HG03108 (cell line): Measurements from ENCODE around the gene MOXD1.

Source experiments
- ATAC-seq: cut with Tn5 transposase; IDR thresholded peaks from one replicate; pipeline ENCODE4 v1.9.1; 2021; ENCODE audit warnings: moderate library complexity; ENCODE audit not compliant: unreplicated experiment

Gene MOXD1

GRCh38 chr6:132400555-132400882, 756 bp downstream of the MOXD1 start:
- ATAC-seq = no peak

GRCh38 chr6:132399376-132400074, 1.8 kb downstream of the MOXD1 start:
- no peak for ATAC-seq

DNA sequence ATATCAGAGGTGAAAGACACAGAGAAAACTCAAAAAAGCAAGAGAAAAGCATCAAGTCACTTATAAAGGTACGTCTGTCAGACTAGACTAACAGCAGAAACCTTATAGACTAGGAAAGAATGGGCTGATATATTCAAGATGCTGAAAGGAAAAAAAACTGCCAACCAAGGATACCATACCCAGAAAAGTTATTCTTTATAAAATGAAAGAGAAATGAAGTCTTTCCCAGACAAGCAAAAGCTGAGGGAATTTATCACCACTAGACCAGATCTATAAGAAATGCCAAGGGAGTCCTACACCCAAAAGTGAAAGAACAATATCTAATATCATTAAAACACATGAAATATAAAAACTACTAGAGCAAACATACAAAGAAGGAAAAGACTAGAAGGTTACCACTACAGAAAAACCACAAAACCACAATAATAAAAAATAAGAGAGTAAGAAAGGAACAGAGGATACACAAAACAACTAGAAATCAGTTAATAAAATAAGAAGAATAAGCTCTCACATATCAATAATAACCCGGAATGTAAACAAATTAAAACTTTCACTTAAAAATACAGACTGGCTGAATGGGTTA, 6.2 kb downstream of the MOXD1 start:
- no peak for ATAC-seq

DNA sequence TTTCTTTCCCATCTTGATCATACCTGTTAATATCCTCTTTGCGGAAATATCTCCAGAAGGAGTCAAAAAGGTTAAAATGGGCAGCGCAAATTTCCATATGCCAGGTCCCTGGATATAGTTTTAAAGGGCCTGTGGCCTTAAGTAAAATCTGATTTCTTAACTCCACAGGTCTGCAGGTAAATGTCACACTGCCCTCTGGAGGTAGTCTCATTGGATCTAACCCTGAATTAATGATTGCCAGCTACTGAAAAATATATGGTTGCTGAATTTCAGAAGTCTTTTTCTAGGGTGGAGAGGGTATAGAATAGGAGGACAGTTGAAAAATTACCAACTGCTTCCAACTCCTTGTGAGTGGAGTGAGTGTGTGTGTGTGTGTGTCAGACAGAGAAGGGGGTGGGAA, 8.5 kb downstream of the MOXD1 start:
- no peak for ATAC-seq

DNA sequence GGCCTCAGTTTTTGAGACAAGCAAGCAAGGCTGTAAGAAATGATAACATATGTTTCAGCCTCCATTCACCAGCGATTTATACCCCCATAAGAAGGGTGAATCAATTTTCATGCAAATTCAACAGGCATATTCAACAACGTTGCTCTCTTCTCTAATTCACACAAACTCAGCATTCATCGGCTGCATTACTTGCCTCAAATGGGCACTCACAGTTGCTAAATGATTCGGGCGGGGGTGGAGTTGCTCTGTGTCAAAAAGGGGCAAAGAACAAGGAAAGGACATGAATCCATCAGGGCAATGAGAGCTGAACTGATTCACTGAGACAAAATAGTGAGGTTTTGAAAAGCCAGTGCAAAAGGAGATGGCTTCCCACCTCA, 9.0 kb downstream of the MOXD1 start:
- ATAC-seq = no peak

- ATAC-seq = no peak
These were observed 9.6 kb downstream of the MOXD1 start for GRCh38 chr6:132391391-132392269.

DNA sequence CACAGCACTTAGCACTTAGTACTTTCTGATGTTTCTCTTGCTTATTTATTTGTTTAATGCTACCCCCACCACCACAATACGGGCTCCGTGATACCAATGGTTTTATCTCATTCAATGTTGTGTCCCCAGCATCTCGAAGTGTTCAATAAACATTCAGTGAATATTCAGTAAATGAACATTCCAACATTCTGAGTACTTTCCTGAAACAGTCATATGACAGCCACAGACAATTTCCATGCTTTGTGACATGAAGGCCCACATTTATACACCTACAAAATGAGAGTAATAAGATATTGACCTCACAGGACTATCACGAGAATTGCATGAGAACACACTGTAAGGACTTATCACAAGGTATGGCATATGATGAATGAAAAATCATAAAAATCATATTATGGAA, 10.8 kb downstream of the MOXD1 start:
- no peak for ATAC-seq

DNA sequence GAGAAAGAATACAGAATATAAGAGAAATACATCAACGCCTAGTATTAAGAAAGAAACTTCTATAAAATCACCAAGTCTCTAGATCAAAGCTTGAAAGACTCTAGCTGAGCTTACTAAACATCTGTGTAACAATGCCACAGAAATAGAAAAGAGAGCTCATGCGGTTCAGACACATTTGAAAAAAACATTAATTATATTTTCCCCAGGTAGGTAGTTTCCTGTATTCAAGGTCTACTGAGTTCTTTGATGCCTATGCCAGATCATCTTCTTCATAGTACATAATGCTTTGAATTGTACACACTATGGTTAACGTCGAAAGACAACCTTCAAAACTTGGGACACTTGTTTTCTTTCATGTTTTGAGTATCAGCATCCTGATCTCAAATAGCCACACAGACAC, 11.3 kb downstream of the MOXD1 start:
- no peak for ATAC-seq

- ATAC-seq = no peak
These were observed 13.0 kb downstream of the MOXD1 start for GRCh38 chr6:132388291-132388690.

DNA sequence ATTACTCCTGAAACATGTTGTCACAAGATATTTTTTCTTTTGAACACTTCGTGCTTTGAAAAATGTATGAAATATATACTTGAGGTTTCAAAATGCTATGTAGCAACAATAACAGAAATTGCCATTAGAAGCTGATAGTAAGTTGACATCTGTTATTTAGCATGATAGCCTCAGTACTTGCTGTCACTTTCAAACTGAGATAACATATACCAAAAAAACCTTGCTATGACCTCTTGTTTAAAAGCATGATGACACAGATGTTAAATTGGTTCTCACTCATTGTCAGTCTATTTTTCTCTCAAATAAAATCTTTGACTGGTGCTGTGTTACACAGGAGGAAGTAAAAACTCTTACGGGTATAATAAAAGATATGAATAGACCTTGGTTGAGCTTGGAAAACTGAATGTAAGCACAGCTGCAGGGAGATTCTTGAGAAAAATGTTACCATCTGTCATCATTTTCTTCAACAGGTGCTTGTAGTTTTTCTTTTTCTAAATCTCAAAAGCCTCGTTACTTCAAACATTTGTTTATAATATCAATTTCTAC, 18.6 kb downstream of the MOXD1 start:
- no peak for ATAC-seq

GRCh38 chr6:132381381-132381780, 19.9 kb downstream of the MOXD1 start:
- ATAC-seq = no peak

DNA sequence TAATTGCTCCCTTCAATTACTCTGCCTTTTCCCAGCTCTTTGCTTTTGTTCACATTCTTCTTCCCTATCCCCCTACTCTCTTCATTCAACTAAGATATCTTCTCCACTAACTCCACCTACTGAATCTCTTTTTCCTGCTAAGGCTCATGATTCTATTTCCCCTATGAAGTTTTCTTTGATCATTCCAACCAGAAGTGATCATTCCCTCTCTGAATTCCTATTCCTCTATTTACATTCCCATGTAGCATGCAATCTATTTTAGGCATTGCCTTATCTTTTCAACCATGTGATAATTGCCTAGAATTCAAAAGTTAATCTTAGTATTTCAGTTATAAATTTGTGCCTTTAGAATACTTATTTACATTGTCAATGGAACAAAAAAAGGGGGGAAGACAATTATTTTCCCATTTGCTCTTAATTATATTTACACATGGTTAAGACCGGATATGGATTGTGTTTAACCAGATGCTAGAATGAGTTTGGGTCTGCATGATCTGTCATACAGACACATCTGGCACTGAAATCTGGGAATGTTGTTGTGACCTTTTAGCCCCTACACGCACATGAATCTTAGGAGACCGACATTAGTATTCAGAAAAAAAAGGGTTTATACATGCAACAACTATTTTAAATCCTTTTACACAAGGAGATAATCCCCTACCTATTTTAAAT, 20.8 kb downstream of the MOXD1 start:
- ATAC-seq = no peak

DNA sequence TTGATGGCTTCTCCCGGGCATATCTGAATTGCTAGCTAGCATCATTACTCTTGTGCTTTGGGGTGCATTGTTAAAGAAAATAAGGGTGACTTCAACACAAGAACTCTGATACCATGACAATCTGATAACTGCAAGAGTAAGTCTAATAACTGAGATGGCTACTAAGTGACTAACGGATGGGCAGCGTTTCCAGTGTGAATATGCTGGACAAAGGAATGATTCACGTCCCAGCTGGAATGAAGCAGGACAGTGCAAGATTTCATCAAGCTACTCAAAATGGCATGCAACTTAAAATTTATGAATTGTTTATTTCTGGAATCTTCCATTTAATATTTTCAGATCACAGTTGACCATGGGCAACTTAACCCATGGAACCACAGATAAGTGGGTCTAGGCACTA, 31.7 kb downstream of the MOXD1 start:
- ATAC-seq = no peak

DNA sequence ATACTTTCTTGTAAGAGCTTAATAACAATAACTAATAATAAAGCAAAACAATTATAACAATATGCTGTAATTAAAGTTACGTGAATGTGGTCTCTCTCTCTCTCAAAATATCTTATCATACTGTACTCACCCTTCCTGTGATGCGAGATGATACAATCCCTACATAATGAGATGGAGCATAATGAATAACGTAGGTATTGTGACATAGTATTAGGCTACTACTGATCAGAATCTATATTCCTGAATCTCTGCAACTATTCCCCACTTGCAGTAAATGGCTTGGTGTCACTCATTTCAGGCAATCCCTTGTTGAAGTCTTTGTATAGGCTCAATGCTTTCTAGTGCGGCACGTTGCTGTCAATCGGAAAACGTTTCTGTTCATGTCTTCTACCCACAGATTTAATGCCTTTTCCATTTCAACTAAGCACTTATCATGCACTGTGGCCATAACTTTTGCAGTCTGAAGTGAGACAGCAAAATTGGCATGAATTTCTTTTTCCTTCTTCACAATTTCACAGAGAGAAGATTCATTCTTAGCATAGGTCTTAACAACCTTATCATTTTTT, 32.3 kb downstream of the MOXD1 start:
- no peak for ATAC-seq

- peak; percentile 96 for ATAC-seq
These were observed 35.9 kb downstream of the MOXD1 start for GRCh38 chr6:132365281-132365907.

- ATAC-seq = no peak
These were observed 36.8 kb downstream of the MOXD1 start for GRCh38 chr6:132364306-132365074.

DNA sequence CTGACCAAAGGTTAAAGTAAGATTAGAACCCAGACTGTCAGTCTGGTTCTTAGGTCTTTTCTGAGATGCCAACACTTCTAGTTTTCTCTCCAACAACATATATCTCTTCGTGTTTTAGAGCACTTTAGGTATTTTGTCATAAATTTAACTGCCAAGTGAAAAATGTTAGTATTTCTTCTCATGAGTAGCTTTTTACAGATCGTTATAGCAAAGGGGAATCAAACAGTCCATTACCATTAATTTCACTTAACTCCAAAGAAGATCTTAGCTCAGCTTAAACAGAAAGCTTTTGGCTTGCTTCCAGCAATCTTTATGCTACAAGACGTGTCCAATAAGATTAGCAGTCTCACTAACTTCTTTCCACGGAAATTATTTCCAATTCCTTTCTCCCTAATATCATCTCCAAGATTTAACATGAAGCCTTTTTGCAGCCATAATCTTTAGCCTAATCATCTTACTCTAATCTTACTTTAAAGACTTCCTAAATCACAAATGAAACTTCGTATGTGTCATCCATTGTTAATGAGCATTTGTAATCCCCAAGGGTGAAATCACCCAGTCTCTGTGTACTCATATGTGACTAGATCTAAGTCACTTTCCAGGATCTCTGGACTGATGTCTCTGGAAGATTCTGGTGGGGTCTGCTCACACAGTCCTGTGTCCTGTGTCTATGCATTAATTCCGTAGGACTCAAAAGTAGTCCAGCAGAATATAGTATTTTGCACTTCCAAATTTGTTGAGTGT, 38.7 kb downstream of the MOXD1 start:
- ATAC-seq = no peak

GRCh38 chr6:132361101-132361500, 40.2 kb downstream of the MOXD1 start:
- ATAC-seq = no peak

DNA sequence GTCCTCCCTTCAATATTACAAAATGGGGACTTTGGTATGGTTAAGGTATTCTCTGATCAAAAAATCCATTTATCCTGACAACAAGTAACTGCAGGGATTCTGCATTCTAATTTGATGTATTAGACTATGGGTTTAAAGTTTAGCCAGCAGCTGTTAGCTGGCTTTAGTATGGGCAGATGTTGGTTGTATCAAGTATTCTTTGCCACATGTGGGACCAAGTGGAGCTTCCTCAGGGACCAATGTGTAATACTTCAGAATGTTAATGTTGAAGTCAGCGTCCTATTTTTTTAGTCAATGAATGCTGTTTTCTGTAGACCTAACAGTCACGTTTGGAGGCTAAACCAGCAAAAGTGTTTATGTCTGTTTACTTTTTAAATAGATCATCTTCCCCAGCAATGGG, 41.4 kb downstream of the MOXD1 start:
- no peak for ATAC-seq
